GM18520 (cell line): ENCODE measurements around the gene GSX1.
"Not testable (repeated sequence)": the region's sequence is repeated elsewhere in the genome, so short reads cannot be mapped to it uniquely, and the experiment has no call there.

Experiments used
- ATAC-seq: cut with Tn5 transposase; IDR thresholded peaks from one replicate; pipeline ENCODE4 v1.9.1; 2021; ENCODE audit not compliant: unreplicated experiment

GSX1 gene

GRCh38 chr13:27793507-27794367, 1.5 kb downstream of the GSX1 start:
- ATAC-seq: no peak

GRCh38 chr13:27794368-27794691, 2.0 kb downstream of the GSX1 start:
- ATAC-seq: no peak

GRCh38 chr13:27794921-27795717, 2.8 kb downstream of the GSX1 start:
- ATAC-seq: no peak

- no peak for ATAC-seq
These were observed 3.4 kb downstream of the GSX1 start for GRCh38 chr13:27795718-27796019.

- no peak for ATAC-seq
These were observed 4.4 kb downstream of the GSX1 start for GRCh38 chr13:27796544-27797227.

GRCh38 chr13:27797228-27797624, 4.9 kb downstream of the GSX1 start:
- no peak for ATAC-seq

GRCh38 chr13:27806744-27807387, 14.6 kb downstream of the GSX1 start:
- no peak for ATAC-seq

- no peak for ATAC-seq
These were observed 16.7 kb downstream of the GSX1 start for GRCh38 chr13:27808851-27809550.

- ATAC-seq: no peak
These were observed 17.7 kb downstream of the GSX1 start for GRCh38 chr13:27810009-27810408.

- no peak for ATAC-seq
These were observed 18.2 kb downstream of the GSX1 start for GRCh38 chr13:27810461-27810860.

- ATAC-seq: no peak
These were observed 21.5 kb downstream of the GSX1 start for GRCh38 chr13:27813826-27814225.

- not testable (repeated sequence) for ATAC-seq
These were observed 25.5 kb downstream of the GSX1 start for GRCh38 chr13:27817832-27818231.

GRCh38 chr13:27820524-27821482, 28.5 kb downstream of the GSX1 start:
- ATAC-seq: no peak

GRCh38 chr13:27821566-27821965, 29.3 kb downstream of the GSX1 start:
- ATAC-seq: no peak

GRCh38 chr13:27822258-27822872, 30.1 kb downstream of the GSX1 start:
- ATAC-seq: no peak

- no peak for ATAC-seq
These were observed 30.6 kb downstream of the GSX1 start for GRCh38 chr13:27822873-27823311.

GRCh38 chr13:27824121-27824520, 31.8 kb downstream of the GSX1 start:
- ATAC-seq: no peak

- no peak for ATAC-seq
These were observed 32.8 kb downstream of the GSX1 start for GRCh38 chr13:27825072-27825471.
